Hepatic stellate cell (primary cell): ENCODE results near the gene GLYATL2.

Experiments
- DNase-seq: peaks from one replicate; pipeline ENCODE4 v3.0.0; 2011; ENCODE audit warnings: low spot score

GLYATL2 gene

DNA sequence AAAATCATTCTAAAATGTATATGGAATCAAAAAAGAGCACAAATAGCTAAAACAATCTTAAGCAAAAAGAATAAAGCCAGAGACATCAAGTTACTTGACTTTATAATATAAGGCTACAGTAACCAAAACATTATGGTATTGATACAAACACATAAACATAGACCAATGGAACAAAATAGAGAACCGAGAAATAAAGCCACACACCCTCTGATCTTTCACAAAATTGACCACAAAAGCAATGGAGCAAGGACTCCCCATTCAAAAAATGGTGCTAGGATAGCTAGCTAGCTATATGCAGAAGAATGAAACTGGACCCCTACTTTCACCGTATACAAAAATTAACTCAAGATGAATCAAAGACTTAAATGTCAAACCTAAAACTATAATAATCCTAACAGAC is 43.2 kb downstream of the GLYATL2 start:
- no peak for DNase-seq

DNA sequence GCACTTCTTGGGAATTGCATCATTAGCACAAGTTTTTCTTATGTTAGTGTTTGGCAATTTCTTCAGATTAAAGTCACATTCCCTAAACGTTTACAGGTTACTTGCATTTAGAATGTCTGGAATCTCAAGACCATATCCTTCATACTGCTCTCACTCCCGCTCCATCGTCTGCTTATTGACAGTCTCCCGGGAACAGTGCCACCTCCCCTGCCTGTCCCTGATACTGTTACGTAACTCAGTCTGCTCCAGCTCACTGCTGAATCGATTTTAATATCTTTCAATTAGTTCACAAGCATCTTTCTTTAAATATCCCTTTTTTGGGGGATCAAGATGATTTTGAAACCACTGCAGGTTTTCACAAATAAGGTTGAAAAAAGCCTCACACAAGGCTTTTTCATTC is 48.2 kb downstream of the GLYATL2 start:
- no peak for DNase-seq

DNA sequence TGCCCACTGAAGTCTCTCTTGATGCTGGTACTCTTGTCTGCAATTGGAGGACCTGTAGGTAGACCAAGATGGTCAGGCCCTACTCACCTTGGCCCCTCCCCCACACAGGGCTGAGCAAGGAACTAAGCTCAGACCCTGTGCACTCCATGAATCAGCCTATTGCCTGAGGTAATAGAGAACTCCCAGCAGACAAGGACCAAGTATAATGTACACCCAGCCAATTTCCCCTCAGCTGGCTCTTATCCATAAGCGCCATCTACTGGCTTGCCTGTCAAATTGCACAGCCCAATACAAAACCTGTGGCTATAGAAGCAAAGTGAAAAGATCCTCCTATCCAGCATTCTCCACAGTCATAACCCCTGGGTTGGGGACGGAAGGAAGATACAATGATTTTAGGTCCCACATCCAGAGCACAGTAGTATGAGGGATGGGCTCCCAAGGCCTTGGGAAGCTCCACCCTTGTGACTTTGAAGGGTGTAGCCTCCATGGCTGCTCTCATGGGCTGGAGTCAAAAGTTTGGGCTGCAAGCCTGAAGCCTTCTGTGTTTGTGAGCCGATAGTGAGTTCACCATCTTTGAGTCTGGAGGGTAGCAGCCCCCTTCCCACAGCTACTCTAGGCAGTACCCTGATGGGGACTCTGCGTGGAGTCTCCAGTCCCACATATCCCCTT is 56.0 kb downstream of the GLYATL2 start:
- peak; percentile 21 for DNase-seq

DNA sequence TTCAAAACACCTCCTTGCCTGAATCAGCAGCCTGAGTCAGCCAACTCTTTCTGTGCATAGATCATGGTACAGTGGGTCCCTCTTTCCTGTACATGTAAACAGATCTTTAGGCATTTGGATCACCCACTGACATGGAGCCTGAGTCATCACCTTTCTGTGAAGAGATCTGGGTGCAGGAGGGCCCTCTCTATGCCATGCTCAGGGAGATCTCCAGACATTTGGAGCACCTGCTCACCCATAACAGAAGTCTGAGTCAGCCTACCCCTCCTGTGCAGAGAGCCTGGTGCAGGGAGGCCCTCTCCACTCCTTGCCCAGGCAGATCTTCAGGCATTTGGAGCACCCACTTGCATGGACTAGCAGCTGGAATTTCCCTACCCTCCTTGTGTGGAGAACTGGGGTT is 56.6 kb downstream of the GLYATL2 start:
- no peak for DNase-seq

DNA sequence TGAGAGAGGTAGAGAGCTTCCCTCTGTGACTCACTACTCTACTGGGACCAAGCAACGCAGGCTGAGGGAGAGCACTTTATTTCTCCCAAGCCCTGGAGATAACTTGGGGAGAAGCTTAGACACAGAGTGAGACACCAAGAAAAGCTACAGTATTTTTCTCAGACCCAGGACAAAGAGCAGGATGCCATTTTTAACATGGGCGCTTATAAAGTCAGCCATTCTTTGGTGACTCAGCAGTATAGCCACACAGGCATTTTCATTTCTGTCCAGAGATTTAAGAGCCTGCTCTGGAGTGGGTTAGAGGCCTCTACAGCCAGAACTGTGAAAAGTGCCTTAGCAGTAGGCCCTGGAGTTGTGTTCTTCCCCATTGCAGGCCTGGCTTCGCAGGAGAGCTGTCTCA is 57.8 kb downstream of the GLYATL2 start:
- no peak for DNase-seq

DNA sequence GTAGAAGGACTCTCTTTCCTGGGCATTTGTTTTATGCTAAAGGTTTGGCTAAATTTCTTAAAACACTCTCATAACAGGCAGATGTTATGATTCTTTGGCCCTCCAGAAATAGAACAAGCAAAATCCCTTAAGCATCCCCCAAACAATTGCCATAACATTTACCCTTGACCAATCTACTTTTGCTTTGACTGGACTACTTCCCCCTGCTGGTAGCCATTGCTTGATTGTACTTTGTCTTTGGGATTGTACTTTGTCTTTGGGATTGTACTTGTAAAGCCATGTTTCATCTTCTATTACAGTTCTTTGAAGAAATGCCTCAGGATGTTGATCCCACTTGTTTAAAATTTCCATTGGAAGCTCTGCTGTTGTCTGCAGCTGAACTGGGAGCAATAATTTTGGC is 59.5 kb downstream of the GLYATL2 start:
- DNase-seq = no peak
